Stimulated activated CD8-positive, alpha-beta memory T cell treated with anti-CD3 and anti-CD28 coated beads, Interleukin-4, amount 100 ng/mL, for 1 hour (primary cell): ENCODE results near the gene ALG1.

Experiments
- DNase-seq, 2 donors: peaks; one replicate each; pipeline ENCODE4 v3.0.0-alpha.2; 2020; ENCODE audit warnings: low read depth in 2 of 2, low spot score in 1 of 2

The ALG1 gene, protein sequence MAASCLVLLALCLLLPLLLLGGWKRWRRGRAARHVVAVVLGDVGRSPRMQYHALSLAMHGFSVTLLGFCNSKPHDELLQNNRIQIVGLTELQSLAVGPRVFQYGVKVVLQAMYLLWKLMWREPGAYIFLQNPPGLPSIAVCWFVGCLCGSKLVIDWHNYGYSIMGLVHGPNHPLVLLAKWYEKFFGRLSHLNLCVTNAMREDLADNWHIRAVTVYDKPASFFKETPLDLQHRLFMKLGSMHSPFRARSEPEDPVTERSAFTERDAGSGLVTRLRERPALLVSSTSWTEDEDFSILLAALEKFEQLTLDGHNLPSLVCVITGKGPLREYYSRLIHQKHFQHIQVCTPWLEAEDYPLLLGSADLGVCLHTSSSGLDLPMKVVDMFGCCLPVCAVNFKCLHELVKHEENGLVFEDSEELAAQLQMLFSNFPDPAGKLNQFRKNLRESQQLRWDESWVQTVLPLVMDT

GRCh38 chr16:5071681-5072333 lies at the start of gene ALG1:
TSS of gene ALG1 (plus strand) at chr16:5071843. CDS start at chr16:5071850, 7 bp downstream.
- DNase-seq = peak; percentile 70 to 82

GRCh38 chr16:5022521-5022920 lies 49.1 kb upstream of the ALG1 start:
- no peak for DNase-seq

- DNase-seq = no peak
Observed at GRCh38 chr16:5024632-5025031, 47.0 kb upstream of the ALG1 start.

- no peak for DNase-seq
Observed at GRCh38 chr16:5025171-5025632, 46.4 kb upstream of the ALG1 start.

- no peak for DNase-seq
Observed at GRCh38 chr16:5026664-5027063, 45.0 kb upstream of the ALG1 start.

GRCh38 chr16:5027086-5027485 lies 44.6 kb upstream of the ALG1 start:
- no peak for DNase-seq

DNA sequence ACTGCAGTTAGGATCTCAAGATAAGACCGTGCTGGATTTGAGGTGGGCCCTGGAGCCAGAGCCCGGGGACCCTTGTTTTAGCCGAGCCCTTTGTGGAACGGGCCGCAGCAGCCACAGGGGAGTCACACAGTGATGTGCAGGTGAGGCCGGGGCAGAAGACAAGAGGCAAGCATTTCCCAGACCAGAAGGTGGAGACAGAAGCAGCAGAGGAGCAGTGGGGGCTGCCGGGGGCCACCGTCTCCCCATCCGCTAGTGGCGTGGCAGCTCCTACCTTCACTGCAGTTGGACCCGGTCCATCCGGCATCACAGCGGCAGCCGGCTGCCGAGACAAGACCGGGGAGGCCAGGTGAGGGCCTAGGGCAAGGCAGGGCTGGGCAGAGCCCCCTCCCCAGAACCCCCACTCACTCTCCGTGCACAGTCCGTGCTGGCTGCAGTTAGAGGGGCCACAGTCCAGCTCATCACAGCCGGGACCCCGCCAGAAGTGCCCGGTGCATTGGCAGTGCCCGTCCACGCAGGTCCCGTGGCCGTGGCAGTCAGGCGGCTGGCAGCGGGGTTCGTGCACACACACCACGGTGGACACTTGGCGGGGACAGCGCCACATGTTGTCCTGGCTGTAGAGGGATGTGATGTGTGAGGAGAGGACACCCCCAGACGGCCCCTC lies 43.9 kb upstream of the ALG1 start:
- DNase-seq = no peak

- no peak for DNase-seq
Observed at GRCh38 chr16:5028950-5029475, 42.6 kb upstream of the ALG1 start.

GRCh38 chr16:5030251-5030870 lies 41.3 kb upstream of the ALG1 start:
- no peak for DNase-seq

DNA sequence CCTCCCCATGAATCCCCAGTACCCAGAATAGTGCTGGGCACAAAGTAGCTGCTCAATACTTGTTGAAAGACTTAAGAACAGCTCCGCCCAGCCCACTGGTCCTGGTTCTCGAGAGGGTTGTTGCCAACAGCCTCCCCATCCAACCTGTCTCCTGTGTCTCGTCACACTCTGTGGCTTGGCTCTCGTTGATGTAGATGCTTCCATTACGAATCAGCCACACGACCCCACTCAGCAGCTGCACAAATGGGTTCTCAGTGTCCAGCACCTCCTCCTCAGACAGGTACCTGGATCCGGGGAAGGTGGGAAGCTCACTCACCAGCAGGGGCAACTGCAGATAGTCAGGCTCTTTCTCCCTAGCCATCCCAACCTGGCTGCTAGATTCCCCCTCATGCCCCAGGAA lies 40.0 kb upstream of the ALG1 start:
- no peak for DNase-seq

DNA sequence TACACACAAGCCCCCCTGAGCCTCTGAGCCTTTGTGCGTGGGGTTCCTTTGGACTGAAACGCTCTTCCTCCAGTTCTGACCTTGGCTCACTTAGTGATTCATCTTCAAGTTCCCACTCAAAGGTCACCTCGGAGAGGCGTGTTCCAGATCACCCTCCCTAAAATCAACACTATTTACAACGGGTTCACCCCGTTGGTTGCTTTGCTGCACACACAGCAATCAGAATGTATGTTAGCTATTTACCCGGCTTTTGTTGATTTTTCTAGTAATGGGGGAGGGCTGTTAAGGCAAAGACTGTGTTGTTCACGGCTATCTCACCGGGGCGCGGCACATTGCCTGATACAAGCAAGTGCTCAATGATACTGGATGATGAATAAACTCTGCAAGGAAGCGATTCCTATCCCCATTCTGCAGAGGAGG lies 38.9 kb upstream of the ALG1 start:
- no peak for DNase-seq

DNA sequence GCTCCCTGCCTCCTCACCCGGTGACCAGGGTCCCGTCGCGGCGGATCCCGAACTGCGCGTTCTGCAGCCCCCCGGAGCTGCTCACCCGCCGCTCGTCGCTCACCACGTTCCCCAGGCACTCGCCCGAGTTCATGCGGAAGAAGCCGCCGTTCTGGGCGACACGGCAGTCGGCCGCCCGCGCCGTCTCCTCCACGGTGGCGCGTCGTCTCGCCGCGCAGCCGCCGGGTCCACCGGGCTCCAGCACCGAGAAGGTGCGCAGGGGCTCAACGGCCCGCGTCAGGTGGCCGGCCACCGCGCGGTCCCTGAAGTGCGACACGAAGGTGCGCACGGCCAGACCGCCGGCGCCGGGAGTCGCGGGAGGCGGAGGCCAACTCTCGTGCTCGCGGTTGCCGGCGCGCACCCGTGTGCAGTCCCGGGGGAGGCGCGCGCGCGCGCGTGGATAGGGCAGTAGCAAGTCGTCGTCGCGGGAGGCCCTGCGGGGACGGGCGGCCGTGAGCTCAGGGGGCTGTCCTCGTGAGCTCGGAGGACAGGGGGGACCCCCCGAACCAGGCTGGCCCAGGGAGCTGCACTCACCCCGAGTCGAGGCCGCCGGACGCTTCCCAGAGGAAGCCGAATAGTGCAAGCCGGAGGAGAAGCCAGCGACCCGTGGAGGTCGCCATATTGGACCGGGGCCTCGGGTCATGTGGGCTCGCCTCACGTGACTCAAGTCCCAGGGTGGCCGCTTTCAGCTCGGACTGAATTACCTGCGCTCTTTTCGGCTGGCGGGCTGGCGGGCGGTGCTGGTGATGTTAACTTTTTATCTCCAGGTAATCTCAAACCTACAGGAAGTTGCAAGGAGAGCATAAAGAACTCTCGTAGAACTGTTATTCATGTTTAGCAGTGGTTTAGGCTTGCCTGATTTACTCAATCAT lies 38.1 kb upstream of the ALG1 start, which contains the start of gene NAGPA:
TSS of gene NAGPA (minus strand) at position 680 of the 911 bp plus-strand sequence. CDS start at position 659, 21 bp downstream.
- peak; percentile 62 to 74 for DNase-seq

DNA sequence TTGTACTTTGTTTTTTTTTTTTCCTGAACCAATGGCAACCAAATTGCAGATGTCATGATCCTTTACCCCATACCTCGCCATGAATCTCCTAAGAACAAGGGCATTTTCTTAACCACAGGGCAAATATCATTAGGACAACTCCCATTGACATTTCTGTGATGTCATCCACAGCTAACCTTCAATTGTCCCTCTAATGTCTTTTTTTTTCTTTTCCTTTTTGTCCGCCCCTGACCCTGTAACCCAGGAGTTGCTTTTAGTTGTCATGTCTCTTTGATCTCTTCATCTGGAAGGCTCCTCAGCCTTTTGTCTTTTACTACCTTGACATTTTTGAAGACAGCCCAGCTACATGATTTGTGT lies 37.5 kb upstream of the ALG1 start:
- no peak for DNase-seq

DNA sequence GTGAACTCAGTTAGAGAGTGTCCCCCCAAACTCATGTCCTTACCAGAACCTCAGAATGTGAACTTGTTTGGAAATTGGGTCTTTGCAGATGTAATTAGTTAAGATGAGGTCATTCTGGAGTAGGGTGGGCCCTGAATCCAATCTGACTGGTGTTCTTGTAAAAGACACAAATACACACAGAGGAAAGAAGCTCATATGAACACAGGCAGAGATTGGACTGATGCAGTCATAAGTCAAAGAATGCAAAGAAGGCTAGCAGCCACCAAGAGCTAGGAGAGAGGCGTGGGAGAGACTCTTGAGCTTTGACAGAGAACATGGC lies 35.8 kb upstream of the ALG1 start:
- DNase-seq = no peak

- no peak for DNase-seq
Observed at GRCh38 chr16:5036228-5037156, 35.2 kb upstream of the ALG1 start.

GRCh38 chr16:5040451-5040850 lies 31.2 kb upstream of the ALG1 start:
- no peak for DNase-seq

DNA sequence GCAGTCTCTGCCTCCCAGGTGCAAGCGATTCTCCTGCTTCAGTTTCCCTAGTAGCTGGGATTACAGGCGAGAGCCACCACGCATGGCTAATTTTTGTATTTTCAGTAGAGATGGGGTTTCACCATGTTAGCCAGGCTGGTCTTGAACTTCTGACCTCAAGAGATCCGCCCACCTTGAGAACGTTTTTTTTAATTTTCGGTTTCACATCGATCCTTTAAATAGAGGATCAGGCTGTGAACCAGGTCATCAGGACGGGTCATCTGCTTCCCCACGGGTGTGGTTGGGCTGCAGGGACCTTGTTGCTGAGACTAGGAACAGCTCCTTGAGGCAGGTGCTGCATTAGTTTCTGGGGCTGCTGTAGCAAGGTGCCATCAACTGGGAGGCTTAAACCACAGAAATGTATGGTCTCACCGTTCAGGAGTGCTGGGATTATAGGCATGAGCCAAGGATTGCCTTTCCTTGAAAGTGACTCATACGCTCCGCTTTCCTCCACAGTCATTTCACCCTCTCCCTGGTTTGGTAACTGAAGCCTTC lies 30.0 kb upstream of the ALG1 start:
- no peak for DNase-seq

DNA sequence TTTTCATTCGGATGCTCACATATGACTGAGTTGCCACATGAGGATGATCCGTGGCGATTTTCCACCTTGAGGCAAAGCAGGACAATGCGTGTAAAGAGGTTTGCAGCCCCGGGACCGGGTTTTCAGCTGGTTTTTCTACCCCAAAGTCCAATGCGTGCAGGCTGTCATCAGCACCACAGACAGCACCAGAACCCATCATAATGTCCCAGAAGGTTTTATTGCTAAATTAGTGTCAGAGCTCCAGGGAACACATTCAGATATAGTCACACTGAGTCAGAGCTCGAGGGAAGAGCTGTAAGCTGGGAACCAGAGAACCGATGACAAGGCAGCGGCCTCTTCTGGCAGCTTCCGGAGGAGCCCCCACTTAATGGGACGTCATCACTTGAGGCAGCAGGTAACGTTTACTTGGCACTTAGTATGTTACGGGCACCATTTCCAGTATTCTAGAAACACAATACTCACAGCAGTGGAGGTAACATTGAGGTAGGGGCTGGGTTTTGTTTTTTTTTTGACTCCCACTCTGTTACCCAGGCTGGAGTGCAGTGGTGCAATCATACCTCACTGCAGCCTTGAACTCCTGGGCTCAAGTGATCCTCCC lies 29.0 kb upstream of the ALG1 start:
- DNase-seq = no peak
